Ovary (tissue), 3 donors: ENCODE measurements around the gene FKBP1B.
"Not testable (repeated sequence)": the region's sequence is repeated elsewhere in the genome, so short reads cannot be mapped to it uniquely, and the experiment has no call there.

ENCODE experiments used
- CTCF ChIP-seq, 3 donors: fragments of 450-650 bp in 2 of 3; fragments of 200-600 bp in 1 of 3; IDR thresholded peaks; one replicate each; pipeline versions ENCODE4 v1.5.1 to v1.8.0; 2016 to 2022; ENCODE audit warnings: antibody characterized with exemption in 3 of 3, mild to moderate bottlenecking in 1 of 3
- POLR2A ChIP-seq: fragments of 450-650 bp; IDR thresholded peaks from one replicate; pipeline ENCODE4 v1.6.1; 2017; ENCODE audit warnings: antibody characterized with exemption, mild to moderate bottlenecking, moderate library complexity
- donor health status: DM: no; HTN: no; CAD: no.

GRCh38 chr2:24095171-24095677 is 45.7 kb downstream of the FKBP1B start:
- TF ChIP-seq CTCF (IDR thresholded peaks at IDR 0.05); POLR2A: not testable (repeated sequence)
